ENCODE measurements around the gene KRT2.

KRT2 gene

GRCh38 chr12:52615208-52615868 lies 36.7 kb downstream of the KRT2 start:
- no peak for DNase-seq (ENCODE audit: low spot score)

- DNase-seq (ENCODE audit: low spot score) = no peak
Observed at GRCh38 chr12:52614381-52615207, 37.4 kb downstream of the KRT2 start.

- no peak for DNase-seq (ENCODE audit: low spot score)
Observed at GRCh38 chr12:52613384-52614030, 38.5 kb downstream of the KRT2 start.

- no peak for DNase-seq (ENCODE audit: low spot score)
Observed at GRCh38 chr12:52612431-52613383, 39.3 kb downstream of the KRT2 start.

- no peak for DNase-seq (ENCODE audit: low spot score)
Observed at GRCh38 chr12:52611080-52611468, 40.9 kb downstream of the KRT2 start.

GRCh38 chr12:52608826-52609630 lies 43.0 kb downstream of the KRT2 start:
- no peak for DNase-seq (ENCODE audit: low spot score)

GRCh38 chr12:52608161-52608560 lies 43.9 kb downstream of the KRT2 start:
- no peak for DNase-seq (ENCODE audit: low spot score)

GRCh38 chr12:52607314-52607713 lies 44.7 kb downstream of the KRT2 start:
- no peak for DNase-seq (ENCODE audit: low spot score)

- DNase-seq (ENCODE audit: low spot score) = no peak
Observed at GRCh38 chr12:52606581-52607218, 45.3 kb downstream of the KRT2 start.

- DNase-seq (ENCODE audit: low spot score) = no peak
Observed at GRCh38 chr12:52606096-52606495, 45.9 kb downstream of the KRT2 start.

- DNase-seq (ENCODE audit: low spot score) = no peak
Observed at GRCh38 chr12:52605542-52605941, 46.5 kb downstream of the KRT2 start.

GRCh38 chr12:52604859-52605258 lies 47.2 kb downstream of the KRT2 start:
- DNase-seq (ENCODE audit: low spot score) = no peak

GRCh38 chr12:52603314-52603713 lies 48.7 kb downstream of the KRT2 start:
- DNase-seq (ENCODE audit: low spot score) = no peak

- no peak for DNase-seq (ENCODE audit: low spot score)
Observed at GRCh38 chr12:52602552-52602951, 49.5 kb downstream of the KRT2 start.

- no peak for DNase-seq (ENCODE audit: low spot score)
Observed at GRCh38 chr12:52601671-52602070, 50.3 kb downstream of the KRT2 start.

- no peak for DNase-seq (ENCODE audit: low spot score)
Observed at GRCh38 chr12:52600941-52601481, 51.0 kb downstream of the KRT2 start, which contains the start of gene KRT72. KRT72 (minus strand) TSS chr12:52601463; CDS start chr12:52601452, 11 bp downstream.

- DNase-seq (ENCODE audit: low spot score) = no peak
Observed at GRCh38 chr12:52600475-52600874, 51.5 kb downstream of the KRT2 start.

GRCh38 chr12:52600071-52600470 lies 51.9 kb downstream of the KRT2 start:
- DNase-seq (ENCODE audit: low spot score) = no peak

- no peak for DNase-seq (ENCODE audit: low spot score)
Observed at GRCh38 chr12:52598966-52599365, 53.0 kb downstream of the KRT2 start.
